IPS DF 6.9 (cell line): ENCODE measurements around the gene HMG20B.

Experiments used
- DNase-seq: peaks from one replicate; pipeline ENCODE4 v3.0.0-alpha.2; 2013; ENCODE audit warnings: low read depth, low spot score
- H3K27ac ChIP-seq: one replicate; pipeline ENCODE4 v1.5.1; 2013; ENCODE audit warnings: low read length, control low read depth
- H3K27me3 ChIP-seq: 2 replicates; pipeline ENCODE4 v1.6.1; 2013; ENCODE audit warnings: mild to moderate bottlenecking, low read length; ENCODE audit not compliant: control insufficient read depth, insufficient read depth
- H3K36me3 ChIP-seq: 2 replicates; pipeline ENCODE4 v1.6.1; 2013; ENCODE audit warnings: low read length; ENCODE audit not compliant: control insufficient read depth, insufficient read depth
- H3K4me1 ChIP-seq: 2 replicates; pipeline ENCODE4 v1.6.1; 2013; ENCODE audit warnings: low read length; ENCODE audit not compliant: control insufficient read depth, insufficient read depth
- H3K4me3 ChIP-seq: 2 replicates; pipeline ENCODE4 v1.5.1; 2013; ENCODE audit warnings: mild to moderate bottlenecking, low read length
- H3K9me3 ChIP-seq: 2 replicates; pipeline ENCODE4 v1.6.1; 2013; ENCODE audit warnings: low read length, inconsistent platforms; ENCODE audit not compliant: control insufficient read depth, insufficient read depth
- WGBS: extraction: QIAGEN DNeasy Blood & Tissue Kit; methylation state at CpG from one replicate; pipeline ENCODE4 v1.1.7; 2013; ENCODE audit warnings: mixed read lengths, missing lambda C conversion rate; ENCODE audit not compliant: insufficient read length, insufficient coverage; 5-methylcytosine and 5-hydroxymethylcytosine counted together

HMG20B gene

DNA sequence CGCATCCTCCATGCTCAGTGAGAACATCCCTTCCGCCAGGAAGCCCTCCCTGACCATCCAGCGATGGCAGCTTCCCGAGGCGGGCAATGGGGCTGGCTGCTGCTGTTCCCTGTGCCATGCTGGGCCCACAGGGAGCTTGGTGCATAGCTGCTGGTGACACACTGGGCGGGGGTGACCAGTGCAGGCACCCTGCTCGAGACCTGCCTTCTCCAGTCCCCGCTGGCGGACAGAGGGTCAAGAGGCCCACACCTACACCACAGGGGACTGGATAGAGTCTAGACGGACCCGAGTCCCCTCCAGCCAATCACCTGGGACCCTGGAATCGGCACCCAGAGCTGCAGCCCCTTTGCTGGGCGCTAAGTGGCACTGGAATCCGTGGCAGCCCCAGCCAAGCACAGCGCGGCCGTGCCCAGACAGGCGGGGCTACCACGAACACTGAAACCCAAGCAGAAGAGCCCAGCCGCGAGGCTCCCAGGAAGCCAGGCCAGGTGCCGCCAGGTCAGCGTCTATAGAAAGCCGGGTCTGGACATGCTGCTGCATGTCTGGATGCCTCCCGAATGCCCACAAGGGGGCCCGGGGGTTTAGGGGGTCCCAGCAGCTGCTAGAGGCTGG, 42.9 kb downstream of the HMG20B start:
- no peaks in the 10 kb centered on the region for H3K9me3 ChIP-seq
- no peak overlapping the region for H3K4me3 ChIP-seq
- no peak for DNase-seq
- H3K4me1 ChIP-seq = no peaks in the 10 kb centered on the region; the same call in 1 of the 2 replicates
- no CpG with 5 or more reads among the region's 26 CpGs for WGBS
- no peaks in the 10 kb centered on the region for H3K27me3 ChIP-seq
- H3K36me3 ChIP-seq = peaks cover 18% of the 10 kb centered on the region
- H3K27ac ChIP-seq = no peak overlapping the region

DNA sequence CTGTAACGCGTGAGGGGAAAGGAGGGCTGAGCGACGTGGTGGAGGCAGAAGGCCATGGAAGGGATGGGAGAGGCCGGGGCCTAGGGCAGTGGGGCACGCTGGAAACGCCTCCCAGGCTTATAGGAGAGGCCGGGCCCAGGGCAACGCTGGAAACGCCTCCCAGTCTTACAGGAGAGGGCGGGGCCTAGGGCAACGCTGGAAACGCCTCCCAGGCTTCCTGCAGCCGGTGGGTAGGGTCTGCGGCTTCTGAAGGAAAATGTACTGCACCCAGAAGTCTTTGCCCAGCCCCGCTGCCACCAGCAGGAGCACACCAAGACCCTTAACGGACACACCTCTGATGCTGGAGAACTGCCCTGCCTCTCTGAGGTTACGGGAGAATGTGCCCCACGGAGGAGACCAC, 44.7 kb downstream of the HMG20B start:
- no peaks in the 10 kb centered on the region for H3K9me3 ChIP-seq
- peaks cover 7% of the 10 kb centered on the region; the same call in 1 of the 2 replicates for H3K36me3 ChIP-seq
- H3K27ac ChIP-seq = no peak overlapping the region
- no CpG with 5 or more reads among the region's 19 CpGs for WGBS
- no peaks in the 10 kb centered on the region for H3K27me3 ChIP-seq
- H3K4me1 ChIP-seq = no peaks in the 10 kb centered on the region; the same call in 1 of the 2 replicates
- H3K4me3 ChIP-seq = no peak overlapping the region
- no peak for DNase-seq

GRCh38 chr19:3618144-3618810, 45.5 kb downstream of the HMG20B start:
- Histone ChIP-seq H3K9me3 (no peaks in the 10 kb centered on the region), H3K4me3 (no peak overlapping the region), H3K36me3 (peaks cover 7% of the 10 kb centered on the region; the same call in 1 of the 2 replicates), H3K4me1 (no peaks in the 10 kb centered on the region; the same call in 1 of the 2 replicates), H3K27ac (no peak overlapping the region), H3K27me3 (no peaks in the 10 kb centered on the region)
- DNase-seq = no peak
- WGBS = no CpG with 5 or more reads among the region's 31 CpGs

DNA sequence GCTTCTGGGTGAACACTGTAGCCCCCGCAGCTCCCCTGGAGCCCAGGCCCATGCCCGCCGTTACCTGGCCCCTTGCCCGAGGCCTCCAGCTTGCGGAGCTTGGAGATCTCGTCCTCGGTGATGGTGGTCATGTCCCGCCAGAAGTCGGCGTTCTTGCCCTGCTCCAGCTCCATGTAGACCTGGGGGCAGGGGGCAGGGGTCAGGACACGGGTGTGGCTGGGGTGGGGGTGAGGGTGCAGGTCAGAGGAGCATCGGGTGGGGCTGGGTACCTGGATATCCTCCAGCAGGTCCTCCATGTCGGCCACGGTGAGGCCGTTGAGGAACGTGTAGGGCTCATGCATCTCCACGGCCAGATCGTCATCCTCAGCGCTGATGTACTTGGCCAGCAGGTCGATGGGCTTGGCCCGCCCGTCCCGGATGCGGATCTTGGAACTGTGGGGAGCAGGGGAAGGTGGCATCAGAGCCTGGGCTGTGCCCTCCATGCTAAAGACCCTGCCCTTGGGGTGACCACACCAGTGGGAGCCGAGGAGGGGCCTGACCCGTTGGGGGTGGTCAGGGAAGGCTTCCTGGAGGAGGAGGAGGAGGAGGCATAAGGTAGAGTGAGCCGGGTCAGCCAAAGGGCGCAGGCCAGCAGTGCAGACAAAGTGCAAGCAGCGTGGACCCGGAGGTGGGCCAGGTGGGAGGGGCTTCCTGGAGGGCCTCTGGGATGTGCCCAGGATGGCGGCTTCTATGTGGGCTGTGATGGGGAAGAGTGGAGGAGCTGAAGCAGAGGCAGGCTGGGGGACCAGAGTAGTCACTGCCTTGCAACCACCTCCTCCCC, 46.3 kb downstream of the HMG20B start:
- peaks cover 12% of the 10 kb centered on the region for H3K36me3 ChIP-seq
- H3K9me3 ChIP-seq = no peaks in the 10 kb centered on the region
- no peaks in the 10 kb centered on the region for H3K27me3 ChIP-seq
- no CpG with 5 or more reads among the region's 31 CpGs for WGBS
- H3K4me3 ChIP-seq = no peak overlapping the region
- H3K4me1 ChIP-seq = no peaks in the 10 kb centered on the region; the same call in 1 of the 2 replicates
- no peak overlapping the region for H3K27ac ChIP-seq
- no peak for DNase-seq

DNA sequence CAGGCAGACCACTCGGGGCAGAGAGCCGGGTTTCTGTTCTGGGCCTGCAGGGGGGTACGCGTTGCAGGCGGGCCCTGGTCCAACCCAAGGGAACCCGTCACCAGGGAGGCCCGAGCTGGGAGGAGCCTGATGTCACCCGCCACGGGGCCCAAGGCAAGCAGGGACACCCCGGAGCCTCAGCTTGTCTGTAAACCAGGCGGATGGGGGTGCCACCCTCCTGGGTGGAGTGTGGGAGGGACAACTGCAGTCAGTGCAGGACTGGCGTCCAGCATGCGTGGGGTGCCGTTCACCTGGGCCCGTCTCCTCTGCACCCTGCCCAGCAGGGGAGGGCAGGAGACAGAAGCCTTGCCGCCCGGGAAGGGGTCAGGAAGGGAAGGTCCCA, 46.9 kb downstream of the HMG20B start:
- Histone ChIP-seq H3K4me1 (no peaks in the 10 kb centered on the region; the same call in 1 of the 2 replicates), H3K9me3 (no peaks in the 10 kb centered on the region), H3K27ac (no peak overlapping the region), H3K36me3 (peaks cover 12% of the 10 kb centered on the region), H3K4me3 (no peak overlapping the region), H3K27me3 (no peaks in the 10 kb centered on the region)
- no CpG with 5 or more reads among the region's 17 CpGs for WGBS
- DNase-seq = no peak

GRCh38 chr19:3620145-3620816, 47.5 kb downstream of the HMG20B start:
- H3K27me3 ChIP-seq = no peaks in the 10 kb centered on the region
- WGBS = no CpG with 5 or more reads among the region's 19 CpGs
- DNase-seq = no peak
- H3K9me3 ChIP-seq = no peaks in the 10 kb centered on the region
- H3K27ac ChIP-seq = no peak overlapping the region
- peaks cover 10% of the 10 kb centered on the region for H3K36me3 ChIP-seq
- no peaks in the 10 kb centered on the region; the same call in 1 of the 2 replicates for H3K4me1 ChIP-seq
- H3K4me3 ChIP-seq = no peak overlapping the region

GRCh38 chr19:3620817-3621547, 48.2 kb downstream of the HMG20B start:
- H3K4me1 ChIP-seq = no peaks in the 10 kb centered on the region; the same call in 1 of the 2 replicates
- peaks cover 6% of the 10 kb centered on the region for H3K36me3 ChIP-seq
- no peak overlapping the region for H3K4me3 ChIP-seq
- no peaks in the 10 kb centered on the region for H3K9me3 ChIP-seq
- DNase-seq = no peak
- no peak overlapping the region for H3K27ac ChIP-seq
- WGBS = no CpG with 5 or more reads among the region's 24 CpGs
- no peaks in the 10 kb centered on the region for H3K27me3 ChIP-seq

DNA sequence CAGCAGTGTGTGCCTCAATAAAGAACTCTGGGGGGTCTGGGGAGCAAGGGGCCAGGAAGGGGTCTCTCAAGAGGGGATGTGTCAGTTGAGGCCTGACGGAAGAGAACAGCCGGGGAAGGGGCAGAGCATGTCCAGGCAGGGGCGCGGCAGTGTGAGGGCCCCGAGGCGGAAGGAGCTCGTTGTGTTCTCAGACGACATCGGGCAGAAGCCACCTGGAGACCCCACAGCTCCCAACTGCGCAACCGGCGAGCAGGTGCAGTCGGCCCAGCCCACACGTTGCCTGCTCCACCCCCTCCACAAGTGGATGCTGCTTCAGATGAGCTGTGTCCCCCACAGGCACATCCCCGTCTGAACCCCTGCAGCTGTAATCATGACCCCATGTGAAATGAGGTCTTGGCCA, 48.9 kb downstream of the HMG20B start:
- Histone ChIP-seq H3K36me3 (peaks cover 6% of the 10 kb centered on the region), H3K4me3 (no peak overlapping the region), H3K27me3 (no peaks in the 10 kb centered on the region), H3K27ac (no peak overlapping the region), H3K4me1 (no peaks in the 10 kb centered on the region; the same call in 1 of the 2 replicates), H3K9me3 (no peaks in the 10 kb centered on the region)
- no peak for DNase-seq
- WGBS = no CpG with 5 or more reads among the region's 15 CpGs

GRCh38 chr19:3622224-3622623, 49.5 kb downstream of the HMG20B start:
- H3K36me3 ChIP-seq = peaks cover 6% of the 10 kb centered on the region
- H3K4me1 ChIP-seq = no peaks in the 10 kb centered on the region; the same call in 1 of the 2 replicates

More at GRCh38 chr19:3622224-3622623, 49.5 kb downstream of the HMG20B start:
- H3K27ac ChIP-seq = no peak overlapping the region
- no peak for DNase-seq
- no CpG with 5 or more reads among the region's 12 CpGs for WGBS
- H3K9me3 ChIP-seq = no peaks in the 10 kb centered on the region
- no peaks in the 10 kb centered on the region for H3K27me3 ChIP-seq
- no peak overlapping the region for H3K4me3 ChIP-seq
